ENCODE measurements around the gene FLOT1.
A peak's percentile ranks its signal among the peaks of the same experiment; 100 is the strongest.

Gene FLOT1

GRCh38 chr6:30742316-30743098, at the start of gene FLOT1:
Gene FLOT1 (minus strand): TSS chr6:30742687. CDS start chr6:30742189, 498 bp downstream.
- peak; percentile 99 for DNase-seq

- DNase-seq, result no peak
Observed at GRCh38 chr6:30790724-30791383, 48.4 kb upstream of the FLOT1 start.

DNA sequence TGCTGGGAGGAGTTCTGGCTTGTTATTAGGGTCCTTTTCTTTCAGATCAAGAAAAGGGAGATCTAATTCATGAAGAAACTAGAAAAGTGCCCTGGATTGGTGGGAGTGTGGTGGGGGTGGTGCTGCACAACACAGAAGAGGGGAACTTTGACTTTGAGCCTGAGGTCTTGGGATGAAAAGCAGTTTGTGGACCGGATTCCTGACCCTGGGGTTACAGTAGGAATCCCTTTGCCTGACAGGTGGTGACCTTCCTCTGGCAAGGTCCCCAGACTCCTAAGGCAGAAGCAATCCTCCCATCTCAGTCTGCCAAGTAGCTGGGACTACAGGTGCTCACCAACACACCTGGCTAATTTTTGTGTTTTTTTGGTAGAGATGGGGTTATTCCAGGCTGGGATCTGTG, 47.1 kb upstream of the FLOT1 start:
- no peak for DNase-seq

- peak; percentile 58 to 67 for DNase-seq
Observed at GRCh38 chr6:30787954-30788353, 45.5 kb upstream of the FLOT1 start.

- no peak for DNase-seq
Observed at GRCh38 chr6:30782425-30783014, 40.0 kb upstream of the FLOT1 start.

- DNase-seq, result peak in 1 of 2 experiments; percentile 48
Observed at GRCh38 chr6:30781743-30782424, 39.4 kb upstream of the FLOT1 start.

DNA sequence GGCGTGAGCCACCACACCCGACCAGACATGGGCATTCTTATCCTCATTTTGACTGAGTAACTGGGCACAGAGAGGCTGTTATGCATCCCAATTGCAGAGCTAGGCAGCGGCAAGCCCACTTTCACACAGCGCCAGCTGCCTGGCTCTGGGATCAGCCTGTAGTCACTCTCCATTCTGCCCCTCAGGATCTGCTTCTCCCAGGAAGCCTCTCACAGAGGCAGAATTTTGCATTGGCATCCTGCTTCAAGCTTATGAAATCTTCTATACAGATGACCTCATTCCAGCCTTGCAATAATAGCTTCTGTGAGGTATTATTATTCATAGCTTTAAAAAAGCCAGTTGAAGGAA, 38.9 kb upstream of the FLOT1 start:
- DNase-seq, result no peak

DNA sequence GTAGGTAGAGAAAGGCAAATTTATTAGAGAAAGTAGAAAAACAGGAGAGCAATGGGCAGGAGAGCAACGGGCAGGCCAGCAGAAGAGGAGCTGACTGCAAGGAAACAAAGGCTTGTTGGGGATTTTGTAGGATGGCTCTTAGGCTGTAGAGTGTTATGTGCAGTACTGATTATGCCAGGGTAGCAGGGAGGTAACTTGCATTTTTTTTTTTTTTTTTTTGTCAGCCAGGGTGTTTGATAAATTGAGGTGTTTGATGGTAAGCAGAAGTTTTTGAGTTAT, 38.1 kb upstream of the FLOT1 start:
- no peak for DNase-seq

GRCh38 chr6:30779850-30780641, 37.6 kb upstream of the FLOT1 start:
- DNase-seq, result no peak

- no peak for DNase-seq
Observed at GRCh38 chr6:30778001-30778635, 35.6 kb upstream of the FLOT1 start.

DNA sequence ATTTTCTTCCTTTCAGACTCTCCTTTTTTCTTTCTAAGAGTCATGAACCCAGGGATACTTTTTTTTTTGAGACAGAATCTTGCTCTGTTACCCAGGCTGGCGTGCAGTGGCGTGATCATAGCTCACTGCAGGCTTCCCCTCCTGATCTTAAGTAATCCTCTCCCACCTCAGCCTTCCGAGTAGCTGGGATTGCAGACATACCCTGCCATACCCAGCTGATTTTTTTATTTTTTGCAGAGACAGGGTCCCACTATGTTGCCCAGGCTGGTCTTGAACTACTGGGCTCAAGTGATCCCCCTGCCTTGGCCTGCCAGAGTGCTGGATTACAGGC, 34.6 kb upstream of the FLOT1 start:
- DNase-seq, result no peak

DNA sequence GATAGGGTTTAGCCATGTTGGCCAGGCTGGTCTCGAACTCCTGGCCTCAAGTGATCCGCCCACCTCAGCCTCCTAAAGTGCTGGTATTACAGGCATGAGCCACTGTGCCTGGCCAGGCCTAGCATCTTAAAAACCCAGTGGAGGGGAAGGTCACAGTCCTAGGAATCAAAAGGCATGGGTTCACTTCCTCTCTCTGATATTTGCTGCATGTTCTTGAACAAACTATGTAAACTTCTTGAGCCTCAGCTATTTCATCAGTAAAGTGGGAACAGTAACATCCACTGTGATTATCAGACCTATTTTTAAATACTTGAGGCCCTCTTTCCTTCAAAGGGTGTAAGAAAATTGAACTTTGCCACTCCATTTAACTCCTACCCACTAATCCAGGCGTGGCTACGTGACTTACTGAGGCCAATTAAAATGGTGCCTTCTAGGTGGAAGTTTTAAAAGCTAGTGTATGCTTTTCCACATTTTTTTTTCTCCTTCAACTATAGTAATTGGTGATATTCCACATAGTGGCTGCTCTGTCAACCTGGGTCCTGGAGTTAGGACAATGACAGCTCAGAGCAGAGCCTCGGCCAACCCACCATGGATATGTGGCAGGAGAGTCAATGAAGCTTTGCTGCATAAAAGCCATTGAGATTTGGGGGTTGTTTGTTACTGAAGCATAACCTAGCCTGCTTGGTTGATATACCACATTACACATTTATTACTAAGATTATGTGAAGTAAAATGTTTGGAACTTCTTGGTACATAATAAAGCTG, 34.1 kb upstream of the FLOT1 start:
- DNase-seq, result no peak

- no peak for DNase-seq
Observed at GRCh38 chr6:30775104-30775503, 32.6 kb upstream of the FLOT1 start.

DNA sequence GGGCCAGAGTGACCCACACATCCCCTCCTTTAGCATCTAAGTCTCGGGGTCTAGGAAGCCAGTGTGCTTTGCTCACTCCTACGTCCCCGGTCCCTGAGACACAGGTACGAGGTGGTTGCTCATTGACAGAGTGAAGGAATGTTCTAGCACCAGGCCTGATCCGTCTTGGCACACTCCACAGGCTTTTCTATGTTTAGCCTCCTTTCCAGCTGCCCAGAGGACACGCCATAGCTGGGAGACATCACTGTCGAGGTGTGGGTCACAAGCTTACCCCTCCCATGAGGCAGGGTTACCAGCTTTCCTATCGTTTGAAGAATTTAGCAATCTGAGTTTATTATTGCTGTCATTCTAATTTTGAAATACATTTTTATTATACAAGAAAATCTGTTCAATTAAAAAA, 32.2 kb upstream of the FLOT1 start:
- no peak for DNase-seq

DNA sequence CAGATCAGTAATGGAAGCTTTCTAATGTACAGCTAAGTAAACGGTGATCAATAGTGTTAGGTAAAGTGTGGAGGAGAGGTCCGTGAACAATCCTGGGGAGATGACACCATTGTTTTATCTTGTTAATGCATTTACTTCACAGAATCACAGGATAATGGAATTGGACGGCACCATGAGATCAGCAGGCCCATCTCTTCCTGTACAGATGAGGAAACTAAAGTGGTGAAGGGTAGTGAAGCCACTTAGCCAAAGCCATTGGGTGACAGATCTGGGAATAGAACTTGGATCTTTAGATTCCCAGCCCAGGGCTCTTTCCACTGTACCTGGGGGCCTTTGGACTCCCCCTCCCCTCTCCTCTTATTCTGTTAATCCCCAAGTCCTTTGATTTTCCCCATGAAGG, 28.1 kb upstream of the FLOT1 start:
- no peak for DNase-seq

DNA sequence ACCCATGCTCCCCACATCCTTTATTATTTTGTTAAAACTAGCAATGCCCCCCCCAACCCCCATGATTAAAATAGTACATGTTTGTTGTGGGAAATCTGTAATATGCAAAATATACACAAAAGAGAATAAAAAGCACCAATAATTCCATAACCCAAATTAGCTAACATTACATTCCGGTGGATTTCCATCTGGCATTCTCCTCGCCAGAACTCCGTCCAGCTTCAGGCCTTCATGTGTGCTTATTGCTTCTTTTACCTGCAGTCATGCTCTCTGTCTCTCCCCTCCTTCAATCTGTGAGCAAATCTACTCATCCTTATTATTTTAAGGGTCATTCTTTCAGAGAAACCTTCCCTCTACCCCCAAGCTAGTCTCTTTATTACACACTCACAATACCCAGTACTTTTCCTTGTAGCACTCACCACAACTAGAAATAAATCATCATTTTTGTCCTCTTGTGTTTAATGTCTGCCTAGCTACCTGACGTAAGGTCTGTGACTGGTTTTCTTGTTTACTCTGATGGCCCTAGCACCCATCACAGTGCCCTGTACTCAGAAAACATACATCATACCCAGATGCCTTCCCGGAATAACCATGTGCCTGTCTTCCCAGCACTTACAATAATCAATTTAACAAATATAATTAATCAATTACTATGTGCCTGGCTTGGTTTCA, 27.5 kb upstream of the FLOT1 start:
- DNase-seq, result peak in 1 of 2 experiments; percentile 50

DNA sequence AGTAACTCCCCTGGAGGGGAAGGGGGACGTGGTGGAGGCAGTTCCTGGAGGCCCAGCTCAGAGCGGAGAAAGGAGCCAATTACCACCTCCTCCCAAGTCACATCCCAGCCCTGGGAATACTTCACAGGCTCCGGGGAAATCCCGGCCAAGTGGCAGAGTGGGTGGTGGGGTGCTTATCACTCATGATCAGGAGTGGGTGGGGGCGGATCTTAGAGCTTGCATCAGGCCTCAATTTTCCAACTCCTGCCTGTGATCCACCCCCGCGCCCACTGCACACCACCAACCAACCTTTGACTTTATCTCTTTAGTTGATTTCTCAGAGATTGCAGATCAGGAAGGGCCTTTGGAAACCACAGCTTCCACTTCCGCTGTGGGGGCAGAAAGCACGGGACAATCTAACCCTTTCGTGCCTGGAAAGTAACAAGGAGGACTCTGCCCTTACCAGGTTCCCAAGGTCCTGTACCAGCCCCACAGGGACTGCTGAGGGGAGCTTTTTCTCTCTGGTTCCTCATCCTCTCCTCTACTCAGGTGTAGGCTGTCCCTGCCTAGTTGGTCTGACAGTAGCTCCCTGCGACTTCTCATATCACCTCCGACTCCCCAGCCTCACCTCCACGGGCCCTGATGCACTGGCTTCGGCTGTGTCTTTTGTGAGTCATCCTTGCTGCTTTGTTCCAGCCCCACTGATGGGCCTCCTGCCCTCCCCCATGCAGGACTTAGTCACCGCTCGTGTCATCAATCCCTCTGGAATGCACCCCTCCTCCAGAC, 26.8 kb upstream of the FLOT1 start:
- DNase-seq, result peak; percentile 89 to 90

DNA sequence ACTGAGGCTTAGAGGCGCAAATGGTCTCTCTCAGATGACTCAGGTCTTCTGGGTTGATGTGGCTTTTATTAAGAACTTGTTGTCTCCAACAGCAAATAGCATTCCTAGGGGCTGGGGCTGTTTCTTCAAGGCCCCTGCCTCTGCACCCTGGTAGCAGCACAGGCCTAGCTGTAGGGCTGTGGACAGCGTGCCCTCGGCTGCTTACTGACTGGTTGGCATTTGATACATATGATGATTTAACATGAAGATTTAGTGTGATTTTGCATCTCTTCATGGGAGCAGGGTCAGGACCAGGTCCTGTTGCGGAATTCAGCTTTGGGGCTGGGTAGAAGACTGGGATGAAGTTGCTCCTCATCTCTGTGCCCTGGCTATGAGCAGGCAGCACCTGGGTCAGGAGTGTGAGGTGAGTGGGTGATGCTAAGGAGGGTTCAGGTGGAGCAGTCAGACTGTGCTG, 26.2 kb upstream of the FLOT1 start:
- DNase-seq, result no peak

GRCh38 chr6:30767944-30768301, 25.4 kb upstream of the FLOT1 start:
- no peak for DNase-seq

DNA sequence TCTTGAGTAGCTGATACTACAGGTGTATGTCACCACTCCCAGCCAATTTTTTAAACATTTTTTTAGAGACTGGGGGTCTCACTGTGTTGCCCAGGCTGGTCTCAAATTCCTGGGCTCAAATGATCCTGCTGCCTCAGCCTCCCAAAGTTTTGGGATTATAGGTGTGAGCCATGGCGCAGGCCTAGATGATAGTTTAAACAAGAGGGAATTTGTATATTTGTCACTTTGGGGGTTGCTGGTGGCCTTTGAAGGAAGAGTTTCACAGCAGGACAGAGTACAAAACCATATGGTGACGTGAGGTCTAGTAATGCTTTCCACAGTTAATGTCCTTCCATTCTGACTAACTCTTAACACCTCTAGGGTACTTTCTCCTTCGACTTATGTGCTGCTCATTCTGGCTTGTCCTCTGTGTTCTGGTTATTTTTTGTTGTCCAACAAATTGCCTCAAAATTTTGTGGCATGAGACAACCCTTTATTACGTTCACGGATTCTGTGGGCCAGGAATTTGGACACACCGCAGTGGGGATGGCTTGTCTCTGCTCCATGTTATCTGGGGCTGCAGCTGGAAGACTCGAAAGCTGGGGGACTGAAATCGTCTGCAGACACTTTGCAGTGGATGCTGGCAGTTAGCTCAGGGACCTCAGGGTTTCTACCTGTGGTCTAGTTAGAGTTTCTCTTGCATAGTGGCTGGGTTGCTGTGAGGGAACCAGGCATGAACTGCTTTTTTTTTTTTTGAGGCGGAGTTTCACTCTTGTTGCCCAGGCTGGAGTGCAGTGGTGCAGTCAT, 24.9 kb upstream of the FLOT1 start:
- DNase-seq, result peak; percentile 60 to 64
